ENCODE results near the gene RIC3. TPM values are rescaled to one million over a fixed set of nuclear protein-coding genes. Genes with fewer than 3 reads are reported as not detected.

The RIC3 gene
- total and polyA plus RNA-seq, 2 of the 8 experiments (the other 6 are each of a cell fraction or from before 2014, with no cell fraction given): 6.4 to 15.5 TPM

DNA sequence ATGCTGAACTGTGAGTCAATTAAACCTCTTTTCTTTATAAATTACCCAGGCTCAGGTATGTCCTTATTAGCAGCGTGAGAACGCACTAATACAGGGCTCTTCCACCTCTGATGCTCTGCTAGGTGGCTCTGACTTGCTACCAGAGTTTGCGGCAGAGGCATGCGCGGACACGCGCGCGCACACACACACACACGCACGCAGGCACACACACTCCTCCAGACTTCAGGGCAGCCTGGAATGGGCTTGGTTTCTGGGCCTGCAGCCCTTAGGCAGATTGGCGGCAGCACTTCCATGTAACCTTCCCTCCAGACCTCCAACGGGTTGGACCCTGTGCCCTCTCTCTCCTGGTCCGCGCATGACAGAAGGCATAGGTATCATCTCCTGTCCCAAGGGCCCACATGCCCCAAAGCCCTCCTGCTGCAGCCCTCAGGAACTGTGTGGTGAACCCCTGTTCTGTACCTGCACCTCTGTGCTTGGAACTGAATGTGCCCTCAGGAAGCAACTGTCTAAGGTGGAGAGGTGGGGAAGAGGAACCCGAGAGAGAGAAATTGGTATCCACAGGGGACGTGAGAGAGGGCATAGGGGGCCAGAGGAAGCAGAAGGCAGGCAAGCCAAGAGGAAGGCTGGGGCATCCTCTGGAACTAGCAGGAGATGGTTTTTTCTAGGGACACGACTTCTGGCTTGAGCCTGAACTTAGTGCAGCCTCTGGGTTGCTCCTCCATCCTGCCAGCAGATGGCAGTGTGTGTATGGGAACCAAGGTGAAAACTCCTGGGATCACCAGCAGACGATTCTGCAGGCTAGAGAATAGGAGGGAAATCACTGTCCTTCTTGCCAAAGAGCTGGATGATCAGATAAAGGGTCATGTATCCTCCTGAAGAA lies 23.4 kb upstream of the RIC3 start:
- Histone ChIP-seq H4K5ac (ENCODE audit: insufficient read length, low read depth, low read length) (no peak overlapping the region), H3K9ac (replicated peaks in 1 of 4; ENCODE audit: extremely low read depth in 1 of 4, low read depth in 3 of 4, low read length in 3 of 4) (no peak overlapping the region)
- TF ChIP-seq POLR2A (IDR thresholded peaks at IDR 0.05; ENCODE audit: control extremely low read depth in 1 of 2, low read depth in 2 of 2, low read length in 2 of 2) (no peak), RAD21 (IDR thresholded peaks at IDR 0.05 in 1 of 2, conservative IDR thresholded peaks at IDR 0.05 in 1 of 2; ENCODE audit: low read depth in 2 of 2, low read length in 2 of 2) (peak; percentile 89), KDM5A (IDR thresholded peaks at IDR 0.05; ENCODE audit: low read length) (no peak), BCL11A (IDR thresholded peaks at IDR 0.05; ENCODE audit: low read depth in 2 of 2, low read length in 2 of 2) (no peak), CREB1 (IDR thresholded peaks at IDR 0.05) (no peak), NRF1 (IDR thresholded peaks at IDR 0.05; ENCODE audit: low read depth, low read length) (no peak), TEAD4 (IDR thresholded peaks at IDR 0.05; ENCODE audit: low read depth, low read length) (no peak), RBBP5 (IDR thresholded peaks at IDR 0.05; ENCODE audit: borderline replicate concordance, low read depth, low read length) (no peak)
- TF ChIP-seq, protein P1, sequence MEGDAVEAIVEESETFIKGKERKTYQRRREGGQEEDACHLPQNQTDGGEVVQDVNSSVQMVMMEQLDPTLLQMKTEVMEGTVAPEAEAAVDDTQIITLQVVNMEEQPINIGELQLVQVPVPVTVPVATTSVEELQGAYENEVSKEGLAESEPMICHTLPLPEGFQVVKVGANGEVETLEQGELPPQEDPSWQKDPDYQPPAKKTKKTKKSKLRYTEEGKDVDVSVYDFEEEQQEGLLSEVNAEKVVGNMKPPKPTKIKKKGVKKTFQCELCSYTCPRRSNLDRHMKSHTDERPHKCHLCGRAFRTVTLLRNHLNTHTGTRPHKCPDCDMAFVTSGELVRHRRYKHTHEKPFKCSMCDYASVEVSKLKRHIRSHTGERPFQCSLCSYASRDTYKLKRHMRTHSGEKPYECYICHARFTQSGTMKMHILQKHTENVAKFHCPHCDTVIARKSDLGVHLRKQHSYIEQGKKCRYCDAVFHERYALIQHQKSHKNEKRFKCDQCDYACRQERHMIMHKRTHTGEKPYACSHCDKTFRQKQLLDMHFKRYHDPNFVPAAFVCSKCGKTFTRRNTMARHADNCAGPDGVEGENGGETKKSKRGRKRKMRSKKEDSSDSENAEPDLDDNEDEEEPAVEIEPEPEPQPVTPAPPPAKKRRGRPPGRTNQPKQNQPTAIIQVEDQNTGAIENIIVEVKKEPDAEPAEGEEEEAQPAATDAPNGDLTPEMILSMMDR (IDR thresholded peaks at IDR 0.05; ENCODE audit: control extremely low read depth in 1 of 3, insufficient read depth in 1 of 3, low read depth in 1 of 3, low read length in 3 of 3): peak; percentile 83 to 98 (median 89)

More for the DNA sequence above, 23.4 kb upstream of the RIC3 start:
- Histone ChIP-seq H2BK5ac (ENCODE audit: low read depth, low read length) (no peak overlapping the region), H3K27me3 (replicated peaks in 1 of 4; ENCODE audit: control insufficient read depth in 3 of 4, extremely low read depth in 1 of 4, insufficient read depth in 3 of 4, low read length in 3 of 4) (peaks cover 0 to 10% (median under 1%) of the 10 kb centered on the region in 4 experiments; a peak in 1 of 7 replicates), H3K4me2 (ENCODE audit: insufficient read depth in 1 of 2, low read depth in 2 of 2, low read length in 2 of 2) (peak overlapping the region in 1 of 2 experiments; percentile 27; a peak in 1 of 4 replicates), H3K79me1 (ENCODE audit: low read depth, low read length) (no peaks in the 10 kb centered on the region), H3K4me3 (ENCODE audit: extremely low read depth in 1 of 4, insufficient read depth in 2 of 4, low read depth in 3 of 4, low read length in 4 of 4) (no peak overlapping the region), H2AK5ac (ENCODE audit: low read depth, low read length) (no peak overlapping the region), H3K18ac (ENCODE audit: extremely low read depth, low read length) (no peak overlapping the region), H2BK20ac (ENCODE audit: low read length) (no peak overlapping the region), H3K79me2 (ENCODE audit: control insufficient read depth in 1 of 2, insufficient read depth in 2 of 2, low read length in 2 of 2) (no peaks in the 10 kb centered on the region), H3K56ac (replicated peaks; ENCODE audit: insufficient read length, low read depth, low read length) (no peak overlapping the region), H3K14ac (ENCODE audit: insufficient read length) (no peak overlapping the region), H3K23ac (ENCODE audit: insufficient read length) (no peak overlapping the region), H2BK120ac (replicated peaks; ENCODE audit: low read depth, low read length) (no peak overlapping the region), H3K4me1 (replicated peaks in 1 of 4; ENCODE audit: control insufficient read depth in 3 of 4, insufficient read depth in 4 of 4, low read length in 3 of 4) (peaks cover 0 to 3% (median 0%) of the 10 kb centered on the region in 4 experiments; a peak in 2 of 7 replicates), H4K91ac (replicated peaks; ENCODE audit: insufficient read length, low read length) (no peak overlapping the region), H3K4ac (replicated peaks; ENCODE audit: insufficient read length, low read depth, low read length) (no peak overlapping the region), H2BK12ac (ENCODE audit: low read depth, low read length) (no peak overlapping the region), H2BK15ac (ENCODE audit: low read length) (0 out of 2 replicates have a peak overlapping the region, but pooled peaks have one; percentile 74), H3K23me2 (ENCODE audit: low read depth, low read length) (no peaks in the 10 kb centered on the region; the same call in 1 of the 2 replicates), H2AFZ (ENCODE audit: low read length) (peak overlapping the region; percentile 98), H3K36me3 (ENCODE audit: control insufficient read depth in 2 of 4, insufficient read depth in 4 of 4, low read length in 3 of 4) (no peaks in the 10 kb centered on the region), H3K9me3 (ENCODE audit: insufficient read depth in 2 of 2, low read depth in 1 of 2, low read length in 1 of 2) (no peaks in the 10 kb centered on the region), H4K20me1 (replicated peaks in 1 of 2; ENCODE audit: control insufficient read depth in 1 of 2, insufficient read depth in 2 of 2, low read length in 2 of 2) (no peaks in the 10 kb centered on the region), H4K8ac (ENCODE audit: extremely low read depth, insufficient read depth, low read length) (peak overlapping the region; percentile 73; the same call in 1 of the 2 replicates), H3K27ac (ENCODE audit: low read depth, low read length) (no peak overlapping the region)
- DNase-seq (ENCODE audit: low read depth in 1 of 2, low spot score in 2 of 2): peak in 1 of 2 experiments; percentile 88
- POLR2A ChIA-PET (ENCODE audit: partially characterized antibody): interaction anchor here (0.9 to 1.9 kb wide), 2 partner anchors 11 to 24 kb away, joined by 3 to 4 read pairs; no protein-coding TSS in a partner anchor
- CTCF ChIA-PET (ENCODE audit: partially characterized antibody): interaction anchor here (0.8 to 13.8 kb wide), 36 partner anchors 9 to 457 kb away, joined by 3 to 342 read pairs (median 4); partner anchors contain the start of genes LMO1 and RIC3
- FAIRE-seq: peak; percentile 97
- 75% methylated on average over 17 of the region's 19 CpGs; no CpG with 5 or more reads in 1 of the 2 experiments for WGBS, 2 experiments (ENCODE audit: extremely low coverage in 1 of 2, insufficient coverage in 1 of 2, insufficient read length in 1 of 2, insufficient replicate concordance in 2 of 2, low coverage in 1 of 2, low lambda C conversion rate in 2 of 2, missing lambda C conversion rate in 1 of 2)
